Fibroblast of lung (primary cell): ENCODE measurements around the gene MPP3.

Experiments
- CTCF ChIP-seq, 2 donors: IDR thresholded peaks in 1 of 2; conservative IDR thresholded peaks in 1 of 2; 1 replicate in 1 of 2; 2 replicates in 1 of 2; pipeline ENCODE4 v1.5.1; 2011 to 2012; ENCODE audit warnings: low read length in 2 of 2, control low read depth in 1 of 2, inconsistent platforms in 1 of 2, low read depth in 1 of 2, mild to moderate bottlenecking in 1 of 2
- EZH2 ChIP-seq: IDR thresholded peaks from 2 replicates; pipeline ENCODE4 v1.5.1; 2012; ENCODE audit warnings: low read length, control low read depth, mild to moderate bottlenecking; ENCODE audit errors: missing control alignments

- TF ChIP-seq CTCF (conservative IDR thresholded peaks at IDR 0.05 in 1 of 2, IDR thresholded peaks at IDR 0.05 in 1 of 2; ENCODE audit: low read depth in 1 of 2, low read length in 2 of 2) (no peak), EZH2 (no peak)
Observed at GRCh38 chr17:43842975-43843325, 10.0 kb upstream of the MPP3 start.
